ENCODE results near the gene TUBB4B. TPM values are rescaled to one million over a fixed set of nuclear protein-coding genes. Genes with fewer than 3 reads are reported as not detected.

TUBB4B gene
- polyA plus RNA-seq, 1 of the 3 experiments (the other 2 are of a cell fraction): 508 TPM

GRCh38 chr9:137221095-137221505, 20.0 kb upstream of the TUBB4B start:
- WGBS (ENCODE audit: low lambda C conversion rate): 76% methylated on average over 7 of the region's 14 CpGs
- H3K27me3 ChIP-seq (ENCODE audit: insufficient read depth): no peaks in the 10 kb centered on the region
- H3F3A ChIP-seq (replicated peaks; ENCODE audit: insufficient read depth): peaks cover 4% of the 10 kb centered on the region
- H3K9ac ChIP-seq: no peak overlapping the region
- POLR2A ChIA-PET: interaction anchor here (1.1 to 2.9 kb wide), 2 partner anchors 20 to 91 kb away, joined by 3 to 12 read pairs; no protein-coding TSS in a partner anchor
- TF ChIP-seq FOSL2 (IDR thresholded peaks at IDR 0.05; ENCODE audit: borderline replicate concordance, low read depth) (no peak), EP300 (IDR thresholded peaks at IDR 0.05; ENCODE audit: borderline replicate concordance in 1 of 2, low read depth in 1 of 2, low read length in 1 of 2) (no peak), NFIC (IDR thresholded peaks at IDR 0.05; ENCODE audit: borderline replicate concordance) (no peak)
- peaks cover 0 to 1% of the 10 kb centered on the region in 2 experiments for H3K36me3 ChIP-seq (replicated peaks in 1 of 2; ENCODE audit: control insufficient read depth in 1 of 2, insufficient read depth in 2 of 2, low read length in 1 of 2)
- H3K27ac ChIP-seq (ENCODE audit: low read depth in 2 of 2, low read length in 1 of 2): no peak overlapping the region; a peak in 1 of 4 replicates
- H3K4me2 ChIP-seq: peak overlapping the region; percentile 73; the same call in 1 of the 2 replicates
- DNase-seq: no peak
- peaks cover 5 to 19% of the 10 kb centered on the region in 2 experiments; a peak in 1 of 4 replicates for H3K4me1 ChIP-seq (ENCODE audit: control insufficient read depth in 1 of 2, insufficient read depth in 2 of 2, low read depth in 1 of 2, low read length in 1 of 2)
- no peaks in the 10 kb centered on the region for H3K79me2 ChIP-seq (ENCODE audit: insufficient read depth)
- H3K9me2 ChIP-seq: no peaks in the 10 kb centered on the region
- no peaks in the 10 kb centered on the region for H3K9me3 ChIP-seq
- peak overlapping the region in 1 of 2 experiments; percentile 56; a peak in 2 of 4 replicates for H3K4me3 ChIP-seq (ENCODE audit: low read depth in 2 of 2, low read length in 1 of 2)
- H2AFZ ChIP-seq (ENCODE audit: low read depth): no peak overlapping the region
- H4K20me1 ChIP-seq (ENCODE audit: insufficient read depth): no peaks in the 10 kb centered on the region
- CTCF ChIA-PET: interaction anchor here (0.9 to 7.7 kb wide), 4 partner anchors 16 to 103 kb away, joined by 3 to 95 read pairs (median 3); no protein-coding TSS in a partner anchor

GRCh38 chr9:137221506-137222111, 19.5 kb upstream of the TUBB4B start:
- Histone ChIP-seq H3K9me3 (no peaks in the 10 kb centered on the region), H3K79me2 (ENCODE audit: insufficient read depth) (no peaks in the 10 kb centered on the region), H3K27ac (ENCODE audit: low read depth in 2 of 2, low read length in 1 of 2) (peak overlapping the region in 1 of 2 experiments; percentile 76; a peak in 2 of 4 replicates), H4K20me1 (ENCODE audit: insufficient read depth) (no peaks in the 10 kb centered on the region), H3F3A (replicated peaks; ENCODE audit: insufficient read depth) (peaks cover 9% of the 10 kb centered on the region), H2AFZ (ENCODE audit: low read depth) (no peak overlapping the region), H3K36me3 (replicated peaks in 1 of 2; ENCODE audit: control insufficient read depth in 1 of 2, insufficient read depth in 2 of 2, low read length in 1 of 2) (no peaks in the 10 kb centered on the region), H3K9me2 (no peaks in the 10 kb centered on the region), H3K27me3 (ENCODE audit: insufficient read depth) (no peaks in the 10 kb centered on the region), H3K4me1 (ENCODE audit: control insufficient read depth in 1 of 2, insufficient read depth in 2 of 2, low read depth in 1 of 2, low read length in 1 of 2) (peaks cover 5 to 25% of the 10 kb centered on the region in 2 experiments; a peak in 1 of 4 replicates), H3K4me2 (peak overlapping the region; percentile 73; the same call in 1 of the 2 replicates), H3K9ac (no peak overlapping the region), H3K4me3 (ENCODE audit: low read depth in 2 of 2, low read length in 1 of 2) (peak overlapping the region; percentile 47 to 56; a peak in 3 of 4 replicates)
- DNase-seq: peak; percentile 63
- WGBS (ENCODE audit: low lambda C conversion rate): 49% methylated on average over 6 of the region's 61 CpGs
- ChIA-PET POLR2A (interaction anchor here (1.8 to 2.9 kb wide), 2 partner anchors 33 to 92 kb away, joined by 6 to 12 read pairs; partner anchors contain the start of genes ANAPC2 and SSNA1), CTCF (interaction anchor here (1.4 to 7.7 kb wide), 6 partner anchors 15 to 175 kb away, joined by 3 to 95 read pairs (median 4); partner anchors contain the start of genes NELFB and NPDC1)
- no peak for TF ChIP-seq PBX3 (IDR thresholded peaks at IDR 0.05)
- TF ChIP-seq GABPA (IDR thresholded peaks at IDR 0.05; ENCODE audit: low read depth): no peak
- TF ChIP-seq NRF1 (IDR thresholded peaks at IDR 0.05; ENCODE audit: low read depth, low read length): no peak
- TF ChIP-seq EZH2phosphoT487 (IDR thresholded peaks at IDR 0.05; ENCODE audit: borderline replicate concordance, low read depth): no peak
- TF ChIP-seq EP300 (IDR thresholded peaks at IDR 0.05; ENCODE audit: borderline replicate concordance in 1 of 2, low read depth in 1 of 2, low read length in 1 of 2): no peak
- TF ChIP-seq SIN3A (IDR thresholded peaks at IDR 0.05; ENCODE audit: borderline replicate concordance, low read depth, low read length): no peak
- no peak for TF ChIP-seq NFIC (IDR thresholded peaks at IDR 0.05; ENCODE audit: borderline replicate concordance)
- no peak for TF ChIP-seq MXI1 (IDR thresholded peaks at IDR 0.05; ENCODE audit: low read depth, low read length)
- TF ChIP-seq JUND (IDR thresholded peaks at IDR 0.05): no peak
- no peak for TF ChIP-seq TEAD4 (IDR thresholded peaks at IDR 0.05; ENCODE audit: borderline replicate concordance, insufficient read depth)
- no peak for TF ChIP-seq SMC3 (IDR thresholded peaks at IDR 0.05; ENCODE audit: low read depth, low read length)
- TF ChIP-seq POLR2AphosphoS5 (IDR thresholded peaks at IDR 0.05; ENCODE audit: low read depth, low read length): no peak
- TF ChIP-seq FOXJ3 (CRISPR knock-in tag; IDR thresholded peaks at IDR 0.05): no peak
- no peak for TF ChIP-seq CHD2 (IDR thresholded peaks at IDR 0.05; ENCODE audit: low read length, partially characterized antibody)

Measured in SK-N-SH (cell line).